Left ventricle myocardium inferior (tissue), 1 donor: ENCODE results near the gene DNPH1. TPM values are rescaled to one million over a fixed set of nuclear protein-coding genes. Genes with fewer than 3 reads are reported as not detected.

ENCODE experiments used
- DNase-seq: peaks from one replicate; pipeline ENCODE4 v3.0.0-alpha.2; 2020
- H3K27ac ChIP-seq: fragments of 200-600 bp; replicated peaks from 2 replicates; pipeline ENCODE4 v1.8.0; 2021
- H3K27me3 ChIP-seq: fragments of 200-600 bp; 2 replicates; pipeline ENCODE4 v1.8.0; 2021; ENCODE audit warnings: low read depth
- H3K36me3 ChIP-seq: fragments of 200-600 bp; 2 replicates; pipeline ENCODE4 v1.8.0; 2021
- H3K4me1 ChIP-seq: fragments of 200-600 bp; 2 replicates; pipeline ENCODE4 v1.8.0; 2021
- H3K4me3 ChIP-seq: fragments of 200-600 bp; 2 replicates; pipeline ENCODE4 v1.8.0; 2021; ENCODE audit warnings: mild to moderate bottlenecking, moderate library complexity
- H3K9me3 ChIP-seq: fragments of 200-600 bp; replicated peaks from 2 replicates; pipeline ENCODE4 v1.8.0; 2021
- CTCF ChIP-seq: fragments of 200-600 bp; IDR thresholded peaks from 2 replicates; pipeline ENCODE4 v1.8.0; 2021; ENCODE audit warnings: antibody characterized with exemption, mild to moderate bottlenecking, borderline replicate concordance
- intact Hi-C: fragments of 100-400 bp; cut with micrococcal nuclease; formaldehyde crosslinking; loops from one replicate; pipeline ENCODE4 v1.11.0; 2022
- total RNA-seq: library from RNA; stranded (reverse); fragmentation: NEBNext Ultra II Directional; extraction: Animal tissue kit (Norgen Biotek cat#: 25700); gene quantifications from one replicate; pipeline ENCODE4 v1.2.1, GENCODE V29; 2021
- donor health status: DM: no; HTN: yes; CAD: no; lungs with severe emphysema.

The DNPH1 gene
- total RNA-seq, 1 donor from 2014 or later = 27.7 TPM

- Histone ChIP-seq H3K27me3 (no peaks in the 10 kb centered on the region), H3K4me3 (no peak overlapping the region), H3K4me1 (peaks cover 19% of the 10 kb centered on the region), H3K27ac (no peak overlapping the region), H3K9me3 (no peaks in the 10 kb centered on the region), H3K36me3 (peaks cover 9% of the 10 kb centered on the region)
- DNase-seq = no peak
- no peak for TF ChIP-seq CTCF
- intact Hi-C loops = no loop called here
These were observed 3.0 kb downstream of the DNPH1 start for GRCh38 chr6:43226192-43226851.

- no peak for DNase-seq
- Histone ChIP-seq H3K4me3 (no peak overlapping the region), H3K9me3 (no peaks in the 10 kb centered on the region), H3K27me3 (no peaks in the 10 kb centered on the region), H3K36me3 (peaks cover 23% of the 10 kb centered on the region), H3K4me1 (peaks cover 5% of the 10 kb centered on the region), H3K27ac (no peak overlapping the region)
- intact Hi-C loops = no loop called here
- TF ChIP-seq CTCF = no peak
These were observed 6.1 kb downstream of the DNPH1 start for GRCh38 chr6:43223175-43223574.

- intact Hi-C loops = no loop called here
- Histone ChIP-seq H3K36me3 (peaks cover 24% of the 10 kb centered on the region), H3K4me1 (peaks cover 6% of the 10 kb centered on the region), H3K27ac (no peak overlapping the region), H3K9me3 (no peaks in the 10 kb centered on the region), H3K4me3 (no peak overlapping the region), H3K27me3 (no peaks in the 10 kb centered on the region)
- TF ChIP-seq CTCF = no peak
- no peak for DNase-seq
These were observed 6.7 kb downstream of the DNPH1 start for GRCh38 chr6:43222418-43223059.

- no peak for DNase-seq
- no peak for TF ChIP-seq CTCF
- H3K27ac ChIP-seq = no peak overlapping the region
- intact Hi-C loops = no loop called here
- H3K36me3 ChIP-seq = peaks cover 36% of the 10 kb centered on the region
- peaks cover 12% of the 10 kb centered on the region for H3K4me1 ChIP-seq
- H3K27me3 ChIP-seq = no peaks in the 10 kb centered on the region
- no peaks in the 10 kb centered on the region for H3K9me3 ChIP-seq
- no peak overlapping the region for H3K4me3 ChIP-seq
These were observed 8.0 kb downstream of the DNPH1 start for GRCh38 chr6:43221046-43221972.

- intact Hi-C loops = no loop called here
- no peak for TF ChIP-seq CTCF
- Histone ChIP-seq H3K9me3 (no peaks in the 10 kb centered on the region), H3K4me1 (peaks cover 12% of the 10 kb centered on the region), H3K27me3 (no peaks in the 10 kb centered on the region), H3K4me3 (no peak overlapping the region), H3K27ac (no peak overlapping the region), H3K36me3 (peaks cover 43% of the 10 kb centered on the region)
- DNase-seq = no peak
These were observed 8.8 kb downstream of the DNPH1 start for GRCh38 chr6:43220439-43220951.
